GM21515 (cell line): ENCODE results near the gene MGAT5B.

ENCODE experiments used
- ATAC-seq: cut with Tn5 transposase; IDR thresholded peaks from one replicate; pipeline ENCODE4 v1.9.1; 2021; ENCODE audit not compliant: unreplicated experiment

MGAT5B gene

DNA sequence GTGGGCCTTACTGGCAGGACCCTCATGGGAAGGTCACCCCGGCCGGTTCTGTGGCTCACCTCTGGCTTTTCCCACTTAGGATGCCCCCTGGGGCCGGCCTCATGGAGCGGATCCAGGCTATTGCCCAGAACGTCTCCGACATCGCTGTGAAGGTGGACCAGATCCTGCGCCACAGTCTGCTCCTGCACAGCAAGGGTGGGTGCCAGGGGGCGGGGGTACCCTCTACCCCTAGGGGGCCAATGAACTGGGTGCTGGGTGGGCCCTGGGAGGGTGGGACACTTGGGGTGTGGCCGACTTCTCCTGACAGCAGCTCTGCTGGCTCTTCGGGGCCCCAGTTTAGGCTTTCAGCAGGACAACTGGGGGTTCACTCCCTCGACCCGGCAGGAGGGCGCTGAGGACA, 34.3 kb downstream of the MGAT5B start:
- ATAC-seq = no peak

DNA sequence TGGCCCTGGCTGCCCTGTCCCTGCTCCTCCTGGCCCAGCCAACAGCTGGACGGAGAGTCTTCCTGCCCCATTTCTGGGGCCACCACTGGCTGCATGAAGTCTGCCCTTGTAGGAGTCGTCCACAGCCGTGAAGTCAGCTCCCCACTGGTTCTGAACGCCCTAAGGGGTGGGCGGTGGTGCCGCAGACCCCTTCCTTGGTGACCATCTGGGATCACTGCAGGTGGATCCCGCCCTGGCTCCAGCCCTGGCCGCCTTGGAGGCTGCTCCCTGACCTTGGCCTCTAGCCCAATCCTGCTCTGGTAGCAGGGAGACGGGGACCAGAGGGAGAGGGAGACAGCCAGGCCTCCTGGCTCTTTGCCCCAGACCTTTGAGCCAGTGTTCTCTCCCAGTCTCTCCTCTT, 35.4 kb downstream of the MGAT5B start:
- no peak for ATAC-seq

DNA sequence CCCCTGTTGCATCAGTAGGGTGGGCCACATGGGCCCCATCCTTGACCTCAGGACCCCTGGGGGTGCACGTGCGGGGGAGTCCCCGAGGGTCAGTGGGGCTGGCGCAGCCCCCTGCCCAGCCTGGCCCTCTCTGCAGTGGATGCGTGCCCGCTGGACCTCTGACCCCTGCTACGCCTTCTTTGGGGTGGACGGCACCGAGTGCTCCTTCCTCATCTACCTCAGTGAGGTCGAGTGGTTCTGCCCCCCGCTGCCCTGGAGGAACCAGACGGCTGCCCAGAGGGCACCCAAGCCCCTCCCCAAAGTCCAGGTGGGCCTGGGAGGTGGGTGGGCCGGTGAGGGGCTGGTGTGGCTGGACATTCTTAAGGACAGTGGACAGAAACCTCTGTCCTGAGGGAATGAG, 35.9 kb downstream of the MGAT5B start:
- no peak for ATAC-seq

DNA sequence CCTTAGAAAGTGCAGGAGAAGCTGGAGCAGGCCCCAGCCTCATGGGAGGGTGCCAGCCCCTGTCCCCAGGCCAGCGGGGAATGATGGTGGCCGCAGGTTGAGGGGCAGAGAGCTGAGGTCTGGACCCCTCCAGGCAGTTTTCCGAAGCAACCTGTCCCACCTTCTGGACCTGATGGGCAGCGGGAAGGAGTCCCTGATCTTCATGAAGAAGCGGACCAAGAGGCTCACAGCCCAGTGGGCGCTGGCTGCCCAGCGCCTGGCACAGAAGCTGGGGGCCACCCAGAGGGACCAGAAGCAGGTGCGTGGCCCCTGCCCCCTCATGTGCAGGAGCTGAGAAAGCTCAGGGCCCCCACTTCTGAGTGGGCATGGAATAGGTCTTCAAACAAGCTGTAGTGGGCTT, 36.8 kb downstream of the MGAT5B start:
- no peak for ATAC-seq

DNA sequence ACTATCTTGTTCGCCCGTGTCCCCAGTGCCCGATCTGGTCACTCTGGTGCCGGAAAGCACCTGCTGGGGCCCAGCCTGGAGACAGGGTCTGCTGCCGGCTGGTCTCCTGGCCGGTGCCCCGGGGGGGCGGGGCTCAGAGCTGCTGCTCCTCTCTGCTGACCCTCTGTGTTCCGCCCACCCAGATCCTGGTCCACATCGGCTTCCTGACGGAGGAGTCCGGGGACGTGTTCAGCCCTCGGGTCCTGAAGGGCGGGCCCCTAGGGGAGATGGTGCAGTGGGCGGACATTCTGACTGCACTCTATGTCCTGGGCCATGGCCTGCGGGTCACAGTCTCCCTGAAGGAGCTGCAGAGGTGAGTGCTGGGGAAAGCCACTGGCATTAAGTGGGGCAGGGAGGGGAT, 37.6 kb downstream of the MGAT5B start:
- no peak for ATAC-seq

DNA sequence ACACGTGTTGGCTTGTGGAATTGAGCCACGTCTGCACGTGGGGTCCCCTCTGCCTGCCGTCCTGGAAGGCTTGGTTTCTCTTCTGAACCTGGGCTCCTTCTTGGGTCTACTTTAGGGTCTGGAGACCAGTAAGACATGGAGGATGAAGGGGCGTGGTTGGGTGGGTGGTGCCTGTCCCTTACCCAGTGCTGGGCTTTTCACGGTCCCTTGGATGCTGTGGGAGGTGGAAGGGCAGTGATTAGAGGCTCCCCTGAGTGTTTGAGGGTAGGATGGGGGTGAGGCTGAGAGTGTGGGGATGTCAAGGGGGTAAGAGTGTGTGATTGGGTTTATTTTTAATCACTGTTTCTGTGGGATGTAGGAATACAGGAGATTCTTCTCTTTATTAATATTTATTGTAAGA, 38.3 kb downstream of the MGAT5B start:
- no peak for ATAC-seq

DNA sequence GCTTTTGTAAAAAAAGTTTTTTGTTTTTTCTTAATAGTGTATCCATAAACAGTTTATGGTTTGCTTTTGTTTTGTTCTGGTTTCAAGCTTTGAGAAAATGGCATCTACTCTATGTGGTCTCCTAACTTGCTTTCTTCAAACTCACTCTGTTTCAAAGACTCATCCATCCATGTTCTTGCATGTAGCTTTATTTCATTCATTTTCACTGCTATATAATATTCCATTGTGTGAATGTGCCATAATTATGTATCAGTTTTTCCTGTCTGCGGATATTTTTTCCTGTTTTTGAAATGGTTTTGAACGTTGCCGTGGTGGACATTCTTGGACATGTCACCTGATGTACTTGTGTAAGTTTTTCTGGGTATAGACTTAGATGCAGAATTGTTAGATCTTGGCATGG, 39.1 kb downstream of the MGAT5B start:
- ATAC-seq = no peak

DNA sequence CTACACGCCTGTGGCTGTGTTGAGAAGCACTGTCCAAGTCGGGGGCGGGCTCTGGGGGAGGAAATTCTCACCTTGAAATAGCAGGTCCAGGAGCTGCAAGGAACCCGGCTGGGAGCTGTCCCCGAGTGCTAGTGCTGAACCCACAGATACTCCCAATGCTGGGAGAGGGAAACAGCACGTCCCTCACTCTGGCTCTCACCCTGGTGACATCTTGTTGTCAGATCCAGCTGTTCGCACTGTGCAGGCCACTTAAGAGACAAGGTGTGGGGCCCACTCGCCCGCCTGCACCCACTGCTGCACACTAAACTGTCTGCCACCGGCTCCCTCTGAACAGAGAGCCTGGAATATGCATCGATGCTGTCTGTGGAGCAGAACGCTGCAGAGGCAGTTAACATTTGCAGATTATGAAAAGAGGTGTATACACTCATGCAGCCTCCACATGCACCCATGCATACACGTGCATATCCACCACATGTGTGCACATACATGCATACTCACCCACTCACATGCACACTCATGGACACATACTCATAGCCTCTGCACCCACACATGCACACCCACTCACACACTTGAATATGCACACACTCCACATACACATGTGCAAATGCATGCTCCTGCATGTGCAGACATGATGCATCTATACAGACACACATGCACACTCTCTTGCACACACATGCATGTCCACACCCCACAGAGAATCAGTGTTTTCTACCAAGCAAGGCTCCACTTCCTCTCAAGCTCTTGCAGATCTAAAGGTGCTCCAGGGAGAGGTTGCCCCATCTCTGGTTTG, 42.0 kb downstream of the MGAT5B start:
- no peak for ATAC-seq

DNA sequence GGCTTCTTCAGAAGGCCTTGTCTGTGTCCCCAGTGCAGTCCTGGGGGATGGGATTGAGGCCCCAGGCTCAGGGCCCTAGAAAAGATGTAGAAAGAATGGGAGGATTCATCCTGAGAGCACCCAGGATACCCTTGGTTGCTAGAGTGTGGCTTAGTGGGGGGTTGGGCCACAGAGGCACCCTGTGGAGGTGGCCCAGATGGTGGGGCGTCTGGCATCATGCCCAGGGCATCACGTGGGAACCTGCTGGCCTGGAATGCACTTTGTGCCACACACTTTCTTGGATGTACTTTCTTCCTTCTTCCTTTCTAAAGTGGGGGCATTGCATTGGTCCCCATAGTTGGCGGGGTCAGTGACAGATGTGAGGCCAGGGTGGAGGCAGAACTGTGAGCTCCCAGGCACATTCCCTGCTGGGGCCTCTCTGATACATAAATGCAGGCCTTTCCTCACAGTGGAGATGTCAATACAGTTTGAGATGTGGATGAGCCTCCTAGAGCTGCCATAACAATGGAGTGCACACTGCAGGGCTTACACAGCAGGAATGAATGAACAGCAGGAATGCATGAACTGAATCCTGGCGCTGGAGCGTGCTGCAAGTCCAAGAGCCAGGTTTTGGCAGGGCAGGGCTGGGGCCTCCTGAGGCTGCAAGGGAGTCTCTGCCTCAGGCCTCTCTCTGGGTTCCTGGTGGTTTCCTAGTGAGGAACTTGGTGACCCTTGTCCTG, 43.3 kb downstream of the MGAT5B start:
- ATAC-seq = no peak

DNA sequence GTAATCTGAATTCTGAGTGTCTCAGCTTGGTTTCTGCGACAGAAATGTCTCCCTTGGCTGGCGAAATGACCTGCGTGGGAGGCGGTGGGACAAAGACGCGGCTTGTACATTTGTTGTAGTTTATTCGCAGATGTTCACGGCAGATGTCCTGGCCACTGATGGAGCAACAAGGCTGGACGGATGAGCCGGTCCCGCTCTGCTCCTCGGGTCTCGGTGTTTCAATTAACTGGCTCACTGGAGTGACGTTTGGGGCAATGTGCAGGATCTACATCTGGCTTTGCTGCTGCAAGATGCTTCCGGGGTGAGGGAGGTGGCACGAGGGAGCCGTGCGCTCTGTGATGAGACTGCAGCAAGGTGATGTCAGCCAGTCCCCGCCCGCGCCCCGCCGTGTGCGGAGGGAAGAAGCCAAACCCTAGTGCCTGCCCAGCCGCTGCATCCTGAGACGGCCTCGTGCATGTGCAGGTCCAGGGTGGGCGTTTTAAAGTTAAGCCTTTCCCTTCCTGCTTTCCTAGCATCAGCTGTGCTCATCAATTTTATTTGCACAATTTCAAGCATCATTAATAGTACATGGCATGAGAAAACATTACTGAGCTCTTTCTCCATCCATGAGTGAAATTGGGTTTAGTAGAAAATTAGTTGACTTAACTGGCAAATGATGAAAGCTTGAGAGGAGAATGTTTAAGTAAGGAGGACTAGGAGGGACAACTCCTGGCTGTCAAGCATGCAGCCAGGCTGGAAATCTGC, 44.4 kb downstream of the MGAT5B start:
- no peak for ATAC-seq

DNA sequence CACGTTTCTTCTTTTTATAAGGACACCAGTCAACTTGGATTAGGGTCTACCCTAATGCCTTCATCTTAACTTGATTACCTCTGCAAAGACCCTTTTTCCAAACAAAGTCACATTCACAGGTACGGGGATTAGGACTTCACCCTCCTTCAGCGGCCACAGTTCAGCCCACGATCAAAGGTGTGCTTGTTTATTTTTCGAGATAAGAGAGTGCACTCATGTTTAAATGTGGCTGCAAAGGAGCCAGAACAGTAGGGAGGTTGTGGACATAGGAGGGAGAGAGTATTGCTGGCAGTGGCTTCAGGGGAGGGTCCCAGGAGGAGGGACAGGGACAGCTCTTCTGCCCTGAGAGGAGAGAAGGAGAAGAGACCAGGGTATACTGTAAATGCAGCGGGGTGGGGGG, 46.7 kb downstream of the MGAT5B start:
- ATAC-seq = no peak

DNA sequence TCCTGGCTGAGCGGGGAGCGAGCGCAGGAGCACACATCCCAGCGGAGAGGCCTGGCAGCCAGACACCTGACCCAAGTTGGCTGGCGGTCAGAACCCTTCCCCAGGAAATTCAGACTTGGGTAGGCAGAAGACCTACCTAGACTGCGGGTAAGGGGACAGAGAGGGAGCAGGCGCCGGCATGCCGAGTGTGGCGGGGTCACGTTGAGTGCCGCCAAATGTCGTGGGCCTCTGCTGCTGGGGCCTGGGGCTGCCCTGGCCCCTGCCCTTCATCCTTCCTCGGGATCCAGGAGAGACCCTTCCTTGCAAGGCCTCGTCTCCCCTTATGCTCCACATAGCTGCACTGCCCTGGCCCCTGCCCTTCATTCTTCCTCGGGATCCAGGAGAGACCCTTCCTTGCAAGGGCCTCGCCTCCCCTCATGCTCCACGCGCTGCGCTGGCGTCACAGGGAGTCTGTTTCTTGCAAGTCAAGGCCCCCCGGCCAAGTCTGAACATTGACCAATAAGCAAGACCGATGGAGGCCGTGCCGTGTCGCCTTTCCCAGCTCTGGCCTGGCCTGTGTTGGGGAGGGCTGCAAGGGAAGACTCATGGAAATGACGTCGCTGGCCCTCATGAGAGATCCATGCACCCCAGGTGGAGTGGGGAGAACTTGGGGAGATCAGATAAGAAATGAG, 47.8 kb downstream of the MGAT5B start:
- ATAC-seq = no peak

DNA sequence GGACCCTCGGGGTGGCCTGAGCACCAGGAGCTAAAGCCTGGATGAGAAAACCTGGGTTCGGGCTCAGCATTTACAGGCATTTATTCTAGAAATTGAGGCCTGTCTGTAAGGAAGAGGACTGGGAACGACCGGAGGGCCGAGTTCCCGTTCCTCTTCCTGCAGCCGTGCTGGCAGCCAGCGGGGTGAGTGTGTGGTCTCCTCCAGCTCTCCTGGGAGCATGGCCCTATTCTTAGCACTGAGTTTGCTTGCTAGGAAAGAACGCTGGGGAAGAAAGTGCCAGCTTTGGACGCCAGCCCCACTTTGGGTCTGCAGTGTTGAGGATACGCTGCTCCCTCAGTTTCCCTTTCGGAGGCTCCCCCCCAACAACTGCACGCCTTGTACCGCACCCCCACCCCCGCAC, 49.6 kb downstream of the MGAT5B start:
- no peak for ATAC-seq

DNA sequence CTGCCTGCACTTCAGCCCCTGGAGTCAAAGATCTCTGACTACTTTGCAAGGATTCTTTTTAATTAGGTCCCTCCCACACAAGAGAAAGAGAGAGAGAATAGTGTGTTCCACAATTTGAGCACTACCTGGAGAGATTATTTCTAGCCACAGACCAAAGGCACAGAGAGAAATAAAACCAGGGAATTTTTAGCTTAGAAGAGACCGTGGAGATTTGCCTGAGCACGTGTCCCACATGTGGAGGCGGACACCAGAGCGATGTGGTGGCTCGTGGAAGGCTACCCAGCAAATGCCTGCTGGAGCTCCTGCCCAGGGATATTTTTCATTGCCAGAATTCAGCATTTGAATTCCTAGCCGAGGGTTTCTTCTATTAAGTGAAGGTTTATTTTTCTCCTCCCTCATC, 50.6 kb downstream of the MGAT5B start:
- ATAC-seq = no peak

DNA sequence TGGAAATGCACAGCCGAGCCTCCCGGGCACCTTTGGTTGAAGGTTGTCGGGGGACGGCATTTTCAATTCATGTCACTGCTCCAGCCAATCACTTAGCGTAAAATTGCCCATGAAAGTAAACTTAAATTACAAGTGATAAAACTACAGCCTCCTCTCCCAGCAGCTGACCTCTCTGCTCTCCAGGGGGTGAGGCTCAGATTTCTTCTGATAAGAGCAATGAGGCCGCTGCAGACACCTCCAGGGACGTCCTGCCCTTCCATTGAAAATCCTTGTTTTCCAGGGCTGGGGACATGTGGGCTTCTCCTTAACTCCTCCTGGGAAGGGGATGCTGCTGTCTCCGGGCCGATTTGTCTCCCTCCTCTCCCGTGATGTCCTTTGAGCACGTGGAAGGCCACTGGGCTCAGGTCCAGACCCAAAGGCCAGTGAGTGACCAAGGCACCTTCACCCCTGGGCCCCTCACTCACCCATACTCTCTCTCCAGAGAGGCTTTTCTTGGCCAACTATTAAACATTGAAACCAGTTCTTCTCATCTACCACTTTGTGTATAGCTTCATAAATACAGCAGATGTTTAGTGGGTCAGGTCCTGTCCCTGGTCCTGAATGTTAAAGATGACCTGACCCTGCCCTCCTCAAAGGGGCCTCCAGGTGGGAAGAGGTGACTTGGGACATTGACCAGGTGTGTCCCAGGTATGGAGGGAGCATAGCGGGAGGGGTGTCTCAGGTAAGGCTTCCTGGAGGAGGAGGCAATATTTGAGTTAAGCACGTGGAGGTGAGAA, 52.3 kb downstream of the MGAT5B start:
- ATAC-seq = no peak

DNA sequence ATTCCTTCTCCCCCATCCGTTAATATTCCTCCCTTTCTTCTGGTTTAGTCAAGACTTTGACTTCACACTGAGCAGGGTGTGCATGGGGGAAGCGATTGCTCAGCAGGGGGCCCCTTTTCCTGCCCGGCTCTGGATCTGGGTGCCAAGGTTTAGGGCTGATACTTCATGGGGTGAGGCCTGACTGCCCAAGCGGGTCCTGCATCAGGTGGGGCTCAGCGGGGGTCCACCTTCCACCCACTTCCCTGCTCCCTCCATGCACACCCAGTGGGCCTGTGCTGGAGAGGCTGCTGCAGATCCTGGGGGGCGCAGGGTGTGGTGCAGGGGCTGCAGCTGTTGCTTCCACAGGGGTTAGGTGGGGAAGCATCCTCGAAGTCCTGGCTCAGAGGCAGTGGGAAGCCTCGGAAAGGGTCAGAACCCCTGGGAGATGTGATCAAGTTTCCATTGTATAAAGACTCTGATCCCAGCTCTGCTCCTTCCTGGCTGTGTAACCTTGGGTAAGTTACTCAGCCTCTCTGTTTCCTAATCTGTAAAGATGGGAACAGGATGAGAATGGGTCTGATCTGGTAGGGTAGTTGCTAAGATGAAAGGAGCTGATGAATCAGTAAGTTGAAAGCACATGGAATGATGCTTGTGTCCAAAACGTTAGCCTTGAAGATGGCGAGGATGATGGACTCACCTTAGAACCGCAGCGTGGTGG, 53.3 kb downstream of the MGAT5B start:
- no peak for ATAC-seq

DNA sequence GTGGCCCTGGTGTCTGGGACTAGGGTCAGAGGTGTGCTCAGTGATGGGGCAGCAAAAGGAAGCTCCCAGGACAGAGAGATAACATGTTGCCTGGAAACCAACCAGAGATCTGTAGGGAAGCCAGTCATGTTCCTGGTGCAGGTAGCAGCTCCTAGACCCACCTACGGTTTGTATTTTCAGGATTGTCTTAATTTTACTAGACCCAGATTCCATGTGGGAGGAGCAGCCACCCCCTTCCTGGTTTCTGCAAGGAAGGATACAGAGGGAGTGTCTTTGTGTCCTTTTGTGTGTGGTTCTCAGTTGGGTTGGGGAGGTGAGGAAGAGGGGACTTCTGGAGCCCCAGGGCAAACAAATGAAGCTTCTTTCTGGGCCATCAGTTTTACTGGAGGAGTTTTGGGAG, 53.9 kb downstream of the MGAT5B start:
- ATAC-seq = no peak

DNA sequence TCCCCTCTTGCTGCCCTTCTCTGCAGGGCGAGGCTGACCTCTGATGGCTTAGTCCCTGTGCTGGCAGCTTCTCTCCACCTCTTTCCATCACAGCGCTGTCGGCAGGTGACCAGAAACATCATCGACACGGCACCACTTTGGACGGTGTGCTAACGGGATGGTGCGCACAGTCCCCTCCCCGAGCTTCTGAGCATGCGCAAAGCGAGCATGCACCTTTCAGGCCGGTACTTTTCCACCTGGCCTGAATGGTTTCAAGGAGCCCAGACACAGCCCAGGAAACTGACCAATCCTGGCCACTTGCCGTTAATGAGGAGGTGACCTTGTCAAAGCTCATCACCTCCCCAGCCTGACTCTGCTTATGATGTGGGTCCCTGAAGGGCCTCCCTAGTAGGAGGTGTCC, 54.8 kb downstream of the MGAT5B start:
- ATAC-seq = no peak

DNA sequence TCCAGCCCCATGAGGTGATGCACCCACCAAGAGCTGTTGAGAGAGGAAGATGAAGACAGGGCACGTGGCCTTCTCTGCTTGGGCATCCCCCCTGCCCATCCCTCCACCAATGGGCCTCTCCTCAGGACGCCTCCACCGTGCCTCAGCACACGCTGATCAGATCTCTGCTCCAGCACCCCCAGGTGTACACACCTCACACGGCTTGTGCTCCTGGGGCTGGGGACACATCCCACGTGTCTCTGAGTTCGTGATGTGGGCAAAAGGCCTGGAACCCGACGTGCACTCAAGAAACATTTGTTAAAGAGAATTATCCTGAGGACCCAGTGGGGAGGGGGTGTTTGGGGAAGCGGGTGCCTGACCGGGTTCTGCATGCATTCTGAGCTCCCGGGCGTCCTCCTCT, 55.3 kb downstream of the MGAT5B start:
- no peak for ATAC-seq
